COR-L47 (cell line): Measurements from ENCODE around the gene PFKL.
"Not testable (repeated sequence)": the region's sequence is repeated elsewhere in the genome, so short reads cannot be mapped to it uniquely, and the experiment has no call there.

Source experiments
- DNase-seq: peaks from one replicate; lab custom pipeline; 2025; lab: John Stamatoyannopoulos, UW

PFKL gene

GRCh38 chr21:44347911-44348451 lies 48.1 kb downstream of the PFKL start:
- no peak for DNase-seq

- DNase-seq, result no peak
Observed at GRCh38 chr21:44348861-44349260, 49.0 kb downstream of the PFKL start.

- DNase-seq, result no peak
Observed at GRCh38 chr21:44349416-44349846, 49.6 kb downstream of the PFKL start.

GRCh38 chr21:44349847-44350772 lies 50.3 kb downstream of the PFKL start:
- DNase-seq, result no peak

- no peak for DNase-seq
Observed at GRCh38 chr21:44350773-44351481, 51.1 kb downstream of the PFKL start.

GRCh38 chr21:44351535-44352252 lies 51.8 kb downstream of the PFKL start:
- no peak for DNase-seq

GRCh38 chr21:44352253-44352860 lies 52.5 kb downstream of the PFKL start:
- DNase-seq, result no peak

- DNase-seq, result no peak
Observed at GRCh38 chr21:44353191-44353970, 53.5 kb downstream of the PFKL start, which contains the start of gene TRPM2. TRPM2 (plus strand) TSS chr21:44353621; CDS start chr21:44353701, 80 bp downstream.

- DNase-seq, result no peak
Observed at GRCh38 chr21:44354001-44354405, 54.1 kb downstream of the PFKL start.

- no peak for DNase-seq
Observed at GRCh38 chr21:44354775-44355771, 55.2 kb downstream of the PFKL start.

- no peak for DNase-seq
Observed at GRCh38 chr21:44356160-44356559, 56.3 kb downstream of the PFKL start.

- DNase-seq, result no peak
Observed at GRCh38 chr21:44356636-44357035, 56.8 kb downstream of the PFKL start.

- DNase-seq, result no peak
Observed at GRCh38 chr21:44357064-44357837, 57.4 kb downstream of the PFKL start.

- DNase-seq, result no peak
Observed at GRCh38 chr21:44359396-44359795, 59.5 kb downstream of the PFKL start.

- no peak for DNase-seq
Observed at GRCh38 chr21:44360159-44360558, 60.3 kb downstream of the PFKL start.

GRCh38 chr21:44361903-44362302 lies 62.0 kb downstream of the PFKL start:
- not testable (repeated sequence) for DNase-seq

- no peak for DNase-seq
Observed at GRCh38 chr21:44363278-44363677, 63.4 kb downstream of the PFKL start.

GRCh38 chr21:44364151-44365053 lies 64.5 kb downstream of the PFKL start:
- DNase-seq, result no peak
